Measurements from ENCODE around the gene RFESD.

The RFESD gene

GRCh38 chr5:95667061-95667618, 20.6 kb downstream of the RFESD start:
- no peak for DNase-seq (ENCODE audit: low spot score)
- TF ChIP-seq CTCF (IDR thresholded peaks at IDR 0.05; ENCODE audit: extremely low read depth, missing control alignments): no peak

DNA sequence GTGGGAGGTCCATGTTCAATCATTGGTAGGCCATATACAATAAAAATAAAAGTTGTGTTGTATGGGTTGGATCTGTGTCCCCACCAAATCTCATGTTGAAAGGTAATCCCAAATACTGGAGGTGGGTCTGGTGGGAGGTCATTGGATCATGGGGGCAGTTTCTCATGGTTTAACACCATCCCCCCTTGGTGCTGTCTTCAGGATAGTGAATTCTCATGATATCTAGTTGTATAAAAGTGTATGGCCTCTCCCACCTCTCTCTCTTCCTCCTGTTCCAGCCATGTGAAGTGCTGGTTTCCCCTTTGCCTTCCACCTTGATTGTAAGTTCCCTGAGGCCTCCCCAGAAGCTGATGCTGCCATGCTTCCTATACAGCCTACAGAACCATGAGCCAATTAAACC, 21.1 kb downstream of the RFESD start:
- no peak for TF ChIP-seq CTCF (IDR thresholded peaks at IDR 0.05; ENCODE audit: extremely low read depth, missing control alignments)
- no peak for DNase-seq (ENCODE audit: low spot score)

GRCh38 chr5:95668216-95668615, 21.6 kb downstream of the RFESD start:
- no peak for TF ChIP-seq CTCF (IDR thresholded peaks at IDR 0.05; ENCODE audit: extremely low read depth, missing control alignments)
- DNase-seq (ENCODE audit: low spot score): no peak

GRCh38 chr5:95668728-95669127, 22.2 kb downstream of the RFESD start:
- no peak for DNase-seq (ENCODE audit: low spot score)
- TF ChIP-seq CTCF (IDR thresholded peaks at IDR 0.05; ENCODE audit: extremely low read depth, missing control alignments): no peak

- no peak for DNase-seq (ENCODE audit: low spot score)
- no peak for TF ChIP-seq CTCF (IDR thresholded peaks at IDR 0.05; ENCODE audit: extremely low read depth, missing control alignments)
Measured at GRCh38 chr5:95669540-95669939, 23.0 kb downstream of the RFESD start.

GRCh38 chr5:95669985-95670384, 23.4 kb downstream of the RFESD start:
- no peak for TF ChIP-seq CTCF (IDR thresholded peaks at IDR 0.05; ENCODE audit: extremely low read depth, missing control alignments)
- DNase-seq (ENCODE audit: low spot score): no peak

GRCh38 chr5:95670568-95670967, 24.0 kb downstream of the RFESD start:
- no peak for DNase-seq (ENCODE audit: low spot score)
- TF ChIP-seq CTCF (IDR thresholded peaks at IDR 0.05; ENCODE audit: extremely low read depth, missing control alignments): no peak
